ENCODE measurements around the gene SLC5A5.

Gene SLC5A5

GRCh38 chr19:17855280-17856152, 16.2 kb upstream of the SLC5A5 start:
- Histone ChIP-seq H3K36me3 (replicated peaks; ENCODE audit: low read depth, low read length) (peaks cover 6% of the 10 kb centered on the region), H3K27ac (ENCODE audit: low read length) (no peak overlapping the region), H3K4me3 (ENCODE audit: low read length) (peak overlapping the region; percentile 58), H3K79me2 (ENCODE audit: low read length) (peaks cover 13% of the 10 kb centered on the region), H3K4me1 (ENCODE audit: low read length) (peaks cover 30% of the 10 kb centered on the region), H3K4me2 (ENCODE audit: low read length) (peak overlapping the region; percentile 76), H3K27me3 (ENCODE audit: low read depth, low read length) (no peaks in the 10 kb centered on the region), H4K20me1 (ENCODE audit: insufficient read depth, low read length) (peaks cover 5% of the 10 kb centered on the region), H3K9ac (ENCODE audit: low read length) (peak overlapping the region; percentile 36; the same call in 1 of the 2 replicates), H2AFZ (ENCODE audit: low read depth, low read length) (peak overlapping the region; percentile 87), H3K9me3 (ENCODE audit: insufficient read depth, low read length) (no peaks in the 10 kb centered on the region)
- peak; percentile 97 for TF ChIP-seq CTCF (IDR thresholded peaks at IDR 0.05; ENCODE audit: low read depth, low read length)
- TF ChIP-seq EZH2phosphoT487 (IDR thresholded peaks at IDR 0.05; ENCODE audit: low read depth), result no peak

- H3K27ac ChIP-seq (ENCODE audit: low read length), result peak within 1 kb of the TSS; percentile 67
- H3K4me3 ChIP-seq (ENCODE audit: low read length), result peak within 1 kb of the TSS; percentile 88
- H3K36me3 ChIP-seq (replicated peaks; ENCODE audit: low read depth, low read length), result peaks cover 47% of the 10 kb centered on the region
- no peaks in the 10 kb centered on the region for H3K9me3 ChIP-seq (ENCODE audit: insufficient read depth, low read length)
- peaks cover 47% of the 10 kb centered on the region for H4K20me1 ChIP-seq (ENCODE audit: insufficient read depth, low read length)
- H3K4me1 ChIP-seq (ENCODE audit: low read length), result peaks cover 36% of the 10 kb centered on the region
- peak within 1 kb of the TSS; percentile 99 for H2AFZ ChIP-seq (ENCODE audit: low read depth, low read length)
- TF ChIP-seq CTCF (IDR thresholded peaks at IDR 0.05; ENCODE audit: low read depth, low read length), result peak; percentile 92
- TF ChIP-seq EZH2phosphoT487 (IDR thresholded peaks at IDR 0.05; ENCODE audit: low read depth), result no peak
- H3K4me2 ChIP-seq (ENCODE audit: low read length), result peak within 1 kb of the TSS; percentile 100
- H3K27me3 ChIP-seq (ENCODE audit: low read depth, low read length), result no peaks in the 10 kb centered on the region
- peaks cover 36% of the 10 kb centered on the region for H3K79me2 ChIP-seq (ENCODE audit: low read length)
- peak within 1 kb of the TSS; percentile 98 for H3K9ac ChIP-seq (ENCODE audit: low read length)
Observed at GRCh38 chr19:17859533-17860330, 12.0 kb upstream of the SLC5A5 start, which contains the start of gene RPL18A. RPL18A (plus strand) TSS chr19:17859910; CDS start chr19:17859957, 47 bp downstream.

GRCh38 chr19:17860331-17860992, 11.3 kb upstream of the SLC5A5 start:
- H3K36me3 ChIP-seq (replicated peaks; ENCODE audit: low read depth, low read length), result peaks cover 50% of the 10 kb centered on the region
- H4K20me1 ChIP-seq (ENCODE audit: insufficient read depth, low read length), result peaks cover 54% of the 10 kb centered on the region
- no peak overlapping the region for H2AFZ ChIP-seq (ENCODE audit: low read depth, low read length)

More at GRCh38 chr19:17860331-17860992, 11.3 kb upstream of the SLC5A5 start:
- no peaks in the 10 kb centered on the region for H3K9me3 ChIP-seq (ENCODE audit: insufficient read depth, low read length)
- peak overlapping the region; percentile 88 for H3K4me3 ChIP-seq (ENCODE audit: low read length)
- H3K4me1 ChIP-seq (ENCODE audit: low read length), result peaks cover 29% of the 10 kb centered on the region
- H3K27me3 ChIP-seq (ENCODE audit: low read depth, low read length), result no peaks in the 10 kb centered on the region
- H3K9ac ChIP-seq (ENCODE audit: low read length), result peak overlapping the region; percentile 98
- H3K4me2 ChIP-seq (ENCODE audit: low read length), result peak overlapping the region; percentile 100
- H3K27ac ChIP-seq (ENCODE audit: low read length), result peak overlapping the region; percentile 67
- H3K79me2 ChIP-seq (ENCODE audit: low read length), result peaks cover 36% of the 10 kb centered on the region
- TF ChIP-seq CTCF (IDR thresholded peaks at IDR 0.05; ENCODE audit: low read depth, low read length) (no peak), EZH2phosphoT487 (IDR thresholded peaks at IDR 0.05; ENCODE audit: low read depth) (no peak)
